SK-N-SH (cell line): ENCODE measurements around the gene TM9SF4. TPM values are rescaled to one million over a fixed set of nuclear protein-coding genes. Genes with fewer than 3 reads are reported as not detected.

Experiments used
- CTCF ChIA-PET: fragments of 300-600, 350-600 bp; formaldehyde crosslinking; extraction: SDS; loops from one replicate; lab custom pipeline; 2021; lab: Yijun Ruan, JAX
- POLR2A ChIA-PET: fragments of 350-600 bp; sonication (Branson Sonifier 250); formaldehyde crosslinking; extraction: SDS; loops from one replicate; lab custom pipeline; 2020; ENCODE audit warnings: antibody characterized with exemption, inconsistent platforms; lab: Yijun Ruan, JAX
- DNase-seq: peaks from one replicate; pipeline ENCODE4 v3.0.0; 2012
- H2AFZ ChIP-seq: fragments of 200-600 bp; sonication (generic); 2 replicates; pipeline ENCODE4 v1.8.1; 2016; ENCODE audit warnings: antibody characterized with exemption, mild to moderate bottlenecking, low read depth
- H3F3A ChIP-seq: fragments of 200-600 bp; sonication (generic); replicated peaks from 2 replicates; pipeline ENCODE3; 2016; ENCODE audit warnings: antibody characterized with exemption, mild to moderate bottlenecking; ENCODE audit not compliant: insufficient read depth
- H3K27ac ChIP-seq, 2 experiments: fragments of 200-500 bp in 1 of 2; fragments of 200-600 bp in 1 of 2; sonication (Bioruptor generic) in 1 of 2; sonication (generic), shearing (Covaris generic) in 1 of 2; 2 replicates each; pipeline versions ENCODE4 v1.5.1 to v1.6.1; 2014 to 2016; ENCODE audit warnings: low read depth in 2 of 2, inconsistent platforms in 1 of 2, low read length in 1 of 2, mild to moderate bottlenecking in 1 of 2, mixed read lengths in 1 of 2
- H3K27me3 ChIP-seq: fragments of 200-600 bp; sonication (generic), shearing (Covaris generic); 2 replicates; pipeline ENCODE4 v1.6.1; 2016; ENCODE audit warnings: mixed run types; ENCODE audit not compliant: insufficient read depth
- H3K36me3 ChIP-seq, 2 experiments: fragments of 200-500 bp in 1 of 2; fragments of 200-600 bp in 1 of 2; sonication (Bioruptor generic) in 1 of 2; sonication (generic) in 1 of 2; replicated peaks in 1 of 2; 2 replicates each; pipeline versions ENCODE3 to v1.5.1; 2014 to 2016; ENCODE audit warnings: low read length in 1 of 2, mild to moderate bottlenecking in 1 of 2; ENCODE audit not compliant: insufficient read depth in 2 of 2, control insufficient read depth in 1 of 2
- H3K4me1 ChIP-seq, 2 experiments: fragments of 200-500 bp in 1 of 2; fragments of 200-600 bp in 1 of 2; sonication (Bioruptor generic) in 1 of 2; sonication (generic), shearing (Covaris generic) in 1 of 2; 2 replicates each; pipeline versions ENCODE4 v1.5.1 to v1.6.1; 2014 to 2016; ENCODE audit warnings: low read depth in 1 of 2, low read length in 1 of 2, mixed run types in 1 of 2; ENCODE audit not compliant: insufficient read depth in 2 of 2, control insufficient read depth in 1 of 2
- H3K4me2 ChIP-seq: fragments of 200-600 bp; sonication (generic), shearing (Covaris generic); 2 replicates; pipeline ENCODE4 v1.6.1; 2017; ENCODE audit warnings: mixed run types
- H3K4me3 ChIP-seq, 2 experiments: fragments of 200-500 bp in 1 of 2; fragments of 200-600 bp in 1 of 2; sonication (Bioruptor generic) in 1 of 2; sonication (generic), shearing (Covaris generic) in 1 of 2; 2 replicates each; pipeline versions ENCODE4 v1.5.1 to v1.8.1; 2014 to 2016; ENCODE audit warnings: low read depth in 2 of 2, inconsistent platforms in 1 of 2, low read length in 1 of 2, mild to moderate bottlenecking in 1 of 2, mixed read lengths in 1 of 2, moderate library complexity in 1 of 2
- H3K79me2 ChIP-seq: fragments of 200-600 bp; sonication (generic); 2 replicates; pipeline ENCODE4 v1.8.1; 2017; ENCODE audit warnings: mild to moderate bottlenecking; ENCODE audit not compliant: insufficient read depth
- H3K9ac ChIP-seq: fragments of 200-600 bp; sonication (generic); 2 replicates; pipeline ENCODE4 v1.6.1; 2017; ENCODE audit warnings: mixed run types
- H3K9me2 ChIP-seq: fragments of 200-600 bp; sonication (generic); 2 replicates; pipeline ENCODE4 v1.6.1; 2017; ENCODE audit warnings: mixed run types
- H3K9me3 ChIP-seq: fragments of 200-600 bp; sonication (generic); 2 replicates; pipeline ENCODE4 v1.6.1; 2017; ENCODE audit warnings: mixed run types, mild to moderate bottlenecking, moderate library complexity
- H4K20me1 ChIP-seq: fragments of 200-600 bp; sonication (generic); 2 replicates; pipeline ENCODE4 v1.6.1; 2017; ENCODE audit warnings: mild to moderate bottlenecking, mixed run types; ENCODE audit not compliant: insufficient read depth
- CTCF ChIP-seq: fragments of 200-600 bp; sonication (generic); IDR thresholded peaks from 2 replicates; pipeline ENCODE4 v1.6.1; 2017; ENCODE audit warnings: antibody characterized with exemption, mild to moderate bottlenecking, moderate library complexity
- FOXM1 ChIP-seq: IDR thresholded peaks from 2 replicates; pipeline ENCODE4 v1.4.0; 2012; ENCODE audit warnings: low read depth, mild to moderate bottlenecking
- MEF2A ChIP-seq: IDR thresholded peaks from 2 replicates; pipeline ENCODE4 v1.4.0; 2012; ENCODE audit warnings: low read depth, borderline replicate concordance
- MXI1 ChIP-seq: IDR thresholded peaks from 2 replicates; pipeline ENCODE4 v1.6.1; 2012; ENCODE audit warnings: mild to moderate bottlenecking, low read depth, low read length, improper control_type of control experiment
- POLR2AphosphoS5 ChIP-seq: IDR thresholded peaks from 2 replicates; pipeline ENCODE4 v1.6.1; 2012; ENCODE audit warnings: low read depth, low read length
- REST ChIP-seq: IDR thresholded peaks from 2 replicates; pipeline ENCODE4 v1.6.1; 2012; ENCODE audit warnings: mild to moderate bottlenecking, low read depth, low read length, moderate library complexity
- RFX5 ChIP-seq: IDR thresholded peaks from 2 replicates; pipeline ENCODE4 v1.6.1; 2012; ENCODE audit warnings: mild to moderate bottlenecking, improper control_type of control experiment, low read length
- TAF1 ChIP-seq: IDR thresholded peaks from 2 replicates; pipeline ENCODE4 v1.6.1; 2012; ENCODE audit warnings: low read depth, mild to moderate bottlenecking, low read length, moderate library complexity, borderline replicate concordance
- TCF12 ChIP-seq: IDR thresholded peaks from 2 replicates; pipeline ENCODE4 v1.4.0; 2012
- TEAD4 ChIP-seq: IDR thresholded peaks from 2 replicates; pipeline ENCODE4 v1.4.0; 2012; ENCODE audit warnings: mild to moderate bottlenecking, borderline replicate concordance; ENCODE audit not compliant: insufficient read depth
- WGBS: methylation state at CpG from one replicate; pipeline ENCODE4 v1.1.6; 2017; ENCODE audit warnings: low lambda C conversion rate; 5-methylcytosine and 5-hydroxymethylcytosine counted together
- polyA plus RNA-seq, 3 experiments: library from polyadenylated mRNA; depleted of rRNA; stranded (reverse); fragments of >200 nt; gene quantifications; 2 replicates each; pipeline ENCODE4 v1.2.3, GENCODE V29; 2012
- TF ChIP-seq, protein P1 (sequence below): fragments of 150-350 bp; IDR thresholded peaks from 2 replicates; pipeline ENCODE4 v1.6.1; 2017; ENCODE audit warnings: antibody characterized with exemption, low read length, low read depth, borderline replicate concordance
- TF ChIP-seq, protein P2 (sequence below): IDR thresholded peaks from 2 replicates; pipeline ENCODE4 v1.4.0; 2012; ENCODE audit warnings: low read depth, borderline replicate concordance

The TM9SF4 gene
- polyA plus RNA-seq, 1 of the 3 experiments (the other 2 are of a cell fraction): 61.0 TPM

GRCh38 chr20:32157611-32158010 is 48.1 kb downstream of the TM9SF4 start:
- no peaks in the 10 kb centered on the region for H3K9me2 ChIP-seq
- no peak overlapping the region for H3K27ac ChIP-seq
- CTCF ChIA-PET: no interaction called here
- H3F3A ChIP-seq: no peaks in the 10 kb centered on the region
- no peak for DNase-seq
- H3K36me3 ChIP-seq: peaks cover 37 to 54% of the 10 kb centered on the region in 2 experiments
- POLR2A ChIA-PET: no interaction called here
- H3K4me2 ChIP-seq: no peak overlapping the region
- WGBS: 91% methylated on average over 10 of the region's 14 CpGs
- H3K9ac ChIP-seq: no peak overlapping the region
- no peaks in the 10 kb centered on the region for H4K20me1 ChIP-seq
- H3K4me1 ChIP-seq: peaks cover 0 to 10% of the 10 kb centered on the region in 2 experiments; a peak in 3 of 4 replicates
- no peaks in the 10 kb centered on the region for H3K79me2 ChIP-seq
- no peak overlapping the region for H3K4me3 ChIP-seq
- no peak for TF ChIP-seq CTCF
- no peak for TF ChIP-seq TEAD4
- no peak for TF ChIP-seq REST
- TF ChIP-seq TCF12: no peak
- TF ChIP-seq POLR2AphosphoS5: no peak
- TF ChIP-seq, protein P1, sequence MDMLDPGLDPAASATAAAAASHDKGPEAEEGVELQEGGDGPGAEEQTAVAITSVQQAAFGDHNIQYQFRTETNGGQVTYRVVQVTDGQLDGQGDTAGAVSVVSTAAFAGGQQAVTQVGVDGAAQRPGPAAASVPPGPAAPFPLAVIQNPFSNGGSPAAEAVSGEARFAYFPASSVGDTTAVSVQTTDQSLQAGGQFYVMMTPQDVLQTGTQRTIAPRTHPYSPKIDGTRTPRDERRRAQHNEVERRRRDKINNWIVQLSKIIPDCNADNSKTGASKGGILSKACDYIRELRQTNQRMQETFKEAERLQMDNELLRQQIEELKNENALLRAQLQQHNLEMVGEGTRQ: no peak
- no peak for TF ChIP-seq MXI1
- TF ChIP-seq FOXM1: no peak
- no peaks in the 10 kb centered on the region for H3K27me3 ChIP-seq
- no peaks in the 10 kb centered on the region for H3K9me3 ChIP-seq
- H2AFZ ChIP-seq: no peak overlapping the region

- Histone ChIP-seq H3F3A (no peaks in the 10 kb centered on the region), H3K9me3 (no peaks in the 10 kb centered on the region), H3K27ac (no peak overlapping the region), H3K27me3 (no peaks in the 10 kb centered on the region), H3K4me1 (peaks cover 0 to 11% of the 10 kb centered on the region in 2 experiments; a peak in 3 of 4 replicates), H2AFZ (no peak overlapping the region), H3K9ac (no peak overlapping the region), H3K9me2 (no peaks in the 10 kb centered on the region), H4K20me1 (no peaks in the 10 kb centered on the region), H3K79me2 (no peaks in the 10 kb centered on the region), H3K4me2 (no peak overlapping the region), H3K4me3 (no peak overlapping the region), H3K36me3 (peaks cover 40 to 53% of the 10 kb centered on the region in 2 experiments)
- no peak for DNase-seq
- TF ChIP-seq, protein P2, sequence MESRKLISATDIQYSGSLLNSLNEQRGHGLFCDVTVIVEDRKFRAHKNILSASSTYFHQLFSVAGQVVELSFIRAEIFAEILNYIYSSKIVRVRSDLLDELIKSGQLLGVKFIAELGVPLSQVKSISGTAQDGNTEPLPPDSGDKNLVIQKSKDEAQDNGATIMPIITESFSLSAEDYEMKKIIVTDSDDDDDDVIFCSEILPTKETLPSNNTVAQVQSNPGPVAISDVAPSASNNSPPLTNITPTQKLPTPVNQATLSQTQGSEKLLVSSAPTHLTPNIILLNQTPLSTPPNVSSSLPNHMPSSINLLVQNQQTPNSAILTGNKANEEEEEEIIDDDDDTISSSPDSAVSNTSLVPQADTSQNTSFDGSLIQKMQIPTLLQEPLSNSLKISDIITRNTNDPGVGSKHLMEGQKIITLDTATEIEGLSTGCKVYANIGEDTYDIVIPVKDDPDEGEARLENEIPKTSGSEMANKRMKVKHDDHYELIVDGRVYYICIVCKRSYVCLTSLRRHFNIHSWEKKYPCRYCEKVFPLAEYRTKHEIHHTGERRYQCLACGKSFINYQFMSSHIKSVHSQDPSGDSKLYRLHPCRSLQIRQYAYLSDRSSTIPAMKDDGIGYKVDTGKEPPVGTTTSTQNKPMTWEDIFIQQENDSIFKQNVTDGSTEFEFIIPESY: no peak
- no peak for TF ChIP-seq RFX5
- no peak for TF ChIP-seq TAF1
- no peak for TF ChIP-seq MEF2A
- no peak for TF ChIP-seq POLR2AphosphoS5
- ChIA-PET CTCF (no interaction called here), POLR2A (no interaction called here)
- WGBS: 97% methylated on average over 11 of the region's 11 CpGs
Measured at GRCh38 chr20:32158351-32158750, 48.8 kb downstream of the TM9SF4 start.
